Kidney (tissue), 14 donors: ENCODE measurements around the gene APOA5. TPM values are rescaled to one million over a fixed set of nuclear protein-coding genes. Genes with fewer than 3 reads are reported as not detected.
A peak's percentile ranks its signal among the peaks of the same experiment; 100 is the strongest.

Experiments used
- DNase-seq, 5 donors: peaks; one replicate each; pipeline ENCODE4 v3.0.0-alpha.2; 2013 to 2020
- FAIRE-seq: peaks from 2 replicates; lab custom pipeline; 2012; peaks lifted over from hg19 to GRCh38; lab: Jason Lieb, UNC
- H3K27ac ChIP-seq, 2 donors: one replicate each; pipeline ENCODE4 v1.7.0; 2013; ENCODE audit warnings: low read depth in 2 of 2, low read length in 2 of 2, inconsistent platforms in 1 of 2
- H3K27me3 ChIP-seq: one replicate; pipeline ENCODE4 v1.7.1; 2013; ENCODE audit warnings: low read length, inconsistent platforms; ENCODE audit not compliant: control insufficient read depth, insufficient read depth
- H3K36me3 ChIP-seq, 3 donors: one replicate each; pipeline versions ENCODE4 v1.7.0 to v1.7.1; 2013; ENCODE audit warnings: low read length in 3 of 3, control low read depth in 1 of 3, inconsistent platforms in 1 of 3; ENCODE audit not compliant: insufficient read depth in 3 of 3, control insufficient read depth in 2 of 3
- H3K4me1 ChIP-seq, 3 donors: one replicate each; pipeline versions ENCODE4 v1.7.0 to v1.7.1; 2013; ENCODE audit warnings: low read length in 3 of 3, inconsistent platforms in 1 of 3, low read depth in 1 of 3; ENCODE audit not compliant: control insufficient read depth in 2 of 3, insufficient read depth in 2 of 3
- H3K4me3 ChIP-seq, 3 donors: one replicate each; pipeline versions ENCODE4 v1.7.0 to v1.8.1; 2013; ENCODE audit warnings: low read length in 3 of 3, control low read depth in 1 of 3, inconsistent platforms in 1 of 3
- H3K9ac ChIP-seq, 3 donors: one replicate each; pipeline versions ENCODE4 v1.7.0 to v1.7.1; 2013; ENCODE audit warnings: low read length in 3 of 3, control low read depth in 1 of 3, inconsistent platforms in 1 of 3
- H3K9me3 ChIP-seq, 3 donors: one replicate each; pipeline versions ENCODE4 v1.7.0 to v1.7.1; 2013; ENCODE audit warnings: low read length in 3 of 3, control low read depth in 1 of 3, inconsistent platforms in 1 of 3; ENCODE audit not compliant: control insufficient read depth in 2 of 3, insufficient read depth in 1 of 3
- CTCF ChIP-seq: IDR thresholded peaks from 3 replicates; pipeline ENCODE4 v1.5.1; 2012; ENCODE audit warnings: mild to moderate bottlenecking, moderate library complexity, borderline replicate concordance; ENCODE audit not compliant: insufficient read depth; ENCODE audit errors: extremely low read depth
- intact Hi-C: fragments of 100-400 bp; cut with DNase I; formaldehyde crosslinking; loops from one replicate; pipeline ENCODE4 v1.11.1; 2022
- polyA plus RNA-seq: library from polyadenylated mRNA; stranded (reverse); fragments of 350-450 nt; fragmentation: Illumina TruSeq; extraction: RNeasy Lipid Tissue Mini Kit (QIAGEN cat#74804); gene quantifications from one replicate; pipeline ENCODE4 v1.2.3, GENCODE V29; 2014; ENCODE audit warnings: low read depth, low replicate concordance; ENCODE audit not compliant: insufficient read depth
- total RNA-seq: library from RNA; stranded (reverse); fragmentation: NEBNext Ultra II Directional; extraction: Animal tissue kit (Norgen Biotek cat#: 25700); gene quantifications from one replicate; pipeline ENCODE4 v1.2.1, GENCODE V29; 2021
- donor health status: control.
- donor health status: control.
- donor health status: control.
- donor health status: control.
- donor health status: control.
- donor health status: DM: yes; HTN: yes; CAD: no.
- donor health status: Normal renal cell carcinoma (clear cell type).

APOA5 gene
- total and polyA plus RNA-seq, 2 donors from 2014 or later, result not detected

- Histone ChIP-seq H3K9ac (no peak overlapping the region), H3K9me3 (no peaks in the 10 kb centered on the region), H3K4me1 (peaks cover 0 to 6% (median 4%) of the 10 kb centered on the region in 3 donors), H3K4me3 (no peak overlapping the region), H3K36me3 (no peaks in the 10 kb centered on the region), H3K27me3 (no peaks in the 10 kb centered on the region), H3K27ac (no peak overlapping the region)
- no peak for FAIRE-seq
- intact Hi-C loops, result no loop called here
- no peak for DNase-seq
- no peak for TF ChIP-seq CTCF
Measured at GRCh38 chr11:116831790-116832349, 40.2 kb upstream of the APOA5 start.

GRCh38 chr11:116830184-116830912, 38.7 kb upstream of the APOA5 start:
- Histone ChIP-seq H3K4me3 (no peak overlapping the region), H3K9ac (no peak overlapping the region), H3K27ac (no peak overlapping the region), H3K36me3 (no peaks in the 10 kb centered on the region), H3K9me3 (no peaks in the 10 kb centered on the region), H3K27me3 (no peaks in the 10 kb centered on the region), H3K4me1 (peaks cover 0 to 2% (median 0%) of the 10 kb centered on the region in 3 donors)
- TF ChIP-seq CTCF, result no peak
- intact Hi-C loops, result no loop called here
- DNase-seq, result no peak
- no peak for FAIRE-seq

- intact Hi-C loops, result no loop called here
Measured at GRCh38 chr11:116829525-116830183, 38.0 kb upstream of the APOA5 start, which contains the start of gene APOC3. APOC3 (plus strand) TSS chr11:116829907; CDS start chr11:116830583, 676 bp downstream.

More at GRCh38 chr11:116829525-116830183, 38.0 kb upstream of the APOA5 start, which contains the start of gene APOC3:
- Histone ChIP-seq H3K4me3 (no peak within 1 kb of the TSS), H3K36me3 (no peaks in the 10 kb centered on the region), H3K9ac (no peak within 1 kb of the TSS), H3K27ac (no peak within 1 kb of the TSS), H3K4me1 (no peaks in the 10 kb centered on the region), H3K9me3 (no peaks in the 10 kb centered on the region), H3K27me3 (no peaks in the 10 kb centered on the region)
- TF ChIP-seq CTCF, result no peak
- peak in 2 of 5 donors; percentile 8 to 37 for DNase-seq
- no peak for FAIRE-seq
